CD14-positive monocyte (primary cell): ENCODE results near the gene IQSEC3. TPM values are rescaled to one million over a fixed set of nuclear protein-coding genes. Genes with fewer than 3 reads are reported as not detected.

Experiments
- DNase-seq, 3 donors: peaks; one replicate each; pipeline ENCODE4 v3.0.0-alpha.2; 2011 to 2022
- H2AFZ ChIP-seq: 2 replicates; pipeline ENCODE4 v1.6.0; 2012; ENCODE audit warnings: mild to moderate bottlenecking, low read depth, low read length, inconsistent platforms; ENCODE audit not compliant: insufficient read depth, poor library complexity, severe bottlenecking
- H3K27ac ChIP-seq, 2 donors: 1 replicate in 1 of 2; 2 replicates in 1 of 2; pipeline ENCODE4 v1.5.1; 2012 to 2013; ENCODE audit warnings: low read length in 2 of 2, control low read depth in 1 of 2, inconsistent platforms in 1 of 2, low read depth in 1 of 2, mild to moderate bottlenecking in 1 of 2
- H3K27me3 ChIP-seq, 2 donors: one replicate each; pipeline versions ENCODE4 v1.6.0 to v1.6.1; 2011 to 2013; ENCODE audit warnings: low read length in 2 of 2; ENCODE audit not compliant: control insufficient read depth in 2 of 2, insufficient read depth in 2 of 2
- H3K36me3 ChIP-seq, 2 donors: replicated peaks in 1 of 2; 1 replicate in 1 of 2; 2 replicates in 1 of 2; pipeline versions ENCODE4 v1.5.1 to v1.6.1; 2012 to 2013; ENCODE audit warnings: low read length in 2 of 2, control low read depth in 1 of 2, inconsistent platforms in 1 of 2, mild to moderate bottlenecking in 1 of 2; ENCODE audit not compliant: insufficient read depth in 2 of 2, control insufficient read depth in 1 of 2
- H3K4me1 ChIP-seq, 2 donors: 1 replicate in 1 of 2; 2 replicates in 1 of 2; pipeline versions ENCODE4 v1.5.1 to v1.6.1; 2012 to 2013; ENCODE audit warnings: low read length in 2 of 2, control low read depth in 1 of 2, inconsistent platforms in 1 of 2, mild to moderate bottlenecking in 1 of 2, moderate library complexity in 1 of 2; ENCODE audit not compliant: insufficient read depth in 2 of 2, control insufficient read depth in 1 of 2
- H3K4me2 ChIP-seq: replicated peaks from 2 replicates; pipeline ENCODE3; 2012; ENCODE audit warnings: low read length, moderate library complexity, mild to moderate bottlenecking; ENCODE audit not compliant: poor library complexity, severe bottlenecking; ENCODE audit errors: extremely low read depth
- H3K4me3 ChIP-seq, 3 experiments: fragments of 200-600 bp in 1 of 3; sonication (generic) in 1 of 3; replicated peaks in 1 of 3; 1 replicate in 2 of 3; 2 replicates in 1 of 3; pipeline ENCODE4 v1.5.1; 2011 to 2013; ENCODE audit warnings: low read length in 3 of 3, mild to moderate bottlenecking in 3 of 3, control low read depth in 2 of 3, low read depth in 2 of 3, inconsistent platforms in 1 of 3, moderate library complexity in 1 of 3
- H3K79me2 ChIP-seq: 2 replicates; pipeline ENCODE4 v1.6.0; 2012; ENCODE audit warnings: mild to moderate bottlenecking, control low read depth, inconsistent platforms, low read length, moderate library complexity; ENCODE audit not compliant: insufficient read depth
- H3K9ac ChIP-seq: 2 replicates; pipeline ENCODE4 v1.6.0; 2017; ENCODE audit warnings: low read length, mild to moderate bottlenecking; ENCODE audit not compliant: insufficient read depth, poor library complexity, severe bottlenecking
- H3K9me3 ChIP-seq, 2 donors: replicated peaks in 1 of 2; 1 replicate in 1 of 2; 2 replicates in 1 of 2; pipeline versions ENCODE4 v1.5.1 to v1.6.1; 2012 to 2013; ENCODE audit warnings: low read length in 2 of 2, control low read depth in 1 of 2; ENCODE audit not compliant: control insufficient read depth in 1 of 2, insufficient read depth in 1 of 2
- H4K20me1 ChIP-seq: 2 replicates; pipeline ENCODE4 v1.6.0; 2012; ENCODE audit warnings: mild to moderate bottlenecking, low read length, control low read depth, moderate library complexity; ENCODE audit not compliant: insufficient read depth
- H3K27ac Mint-ChIP-seq, 7 donors: one replicate each; pipeline ENCODE4 v1.8.0; 2020; ENCODE audit warnings: mild to moderate bottlenecking in 7 of 7, mixed read lengths in 7 of 7, moderate library complexity in 6 of 7, inconsistent platforms in 2 of 7
- H3K27me3 Mint-ChIP-seq, 3 donors: one replicate each; pipeline ENCODE4 v1.8.0; 2021 to 2022; ENCODE audit warnings: low read depth in 3 of 3, mild to moderate bottlenecking in 3 of 3, mixed read lengths in 3 of 3, moderate library complexity in 3 of 3, inconsistent platforms in 1 of 3
- H3K36me3 Mint-ChIP-seq, 2 donors: one replicate each; pipeline ENCODE4 v1.8.0; 2020; ENCODE audit warnings: mixed read lengths in 2 of 2, inconsistent platforms in 1 of 2, mild to moderate bottlenecking in 1 of 2
- H3K4me1 Mint-ChIP-seq: one replicate; pipeline ENCODE4 v1.8.0; 2020; ENCODE audit warnings: mild to moderate bottlenecking, mixed read lengths
- H3K4me3 Mint-ChIP-seq, 2 donors: one replicate each; pipeline ENCODE4 v1.8.0; 2020; ENCODE audit warnings: mild to moderate bottlenecking in 2 of 2, mixed read lengths in 2 of 2, moderate library complexity in 1 of 2
- H3K9me3 Mint-ChIP-seq, 7 donors: one replicate each; pipeline ENCODE4 v1.8.0; 2020 to 2022; ENCODE audit warnings: mixed read lengths in 7 of 7, mild to moderate bottlenecking in 6 of 7, moderate library complexity in 6 of 7, inconsistent platforms in 2 of 7
- WGBS: methylation state at CpG from one replicate; pipeline ENCODE4 v1.1.5; 2013; ENCODE audit warnings: missing lambda C conversion rate; ENCODE audit not compliant: insufficient coverage; 5-methylcytosine and 5-hydroxymethylcytosine counted together
- intact Hi-C, 2 donors: fragments of 100-400 bp; cut with micrococcal nuclease; formaldehyde crosslinking; loops; one replicate each; pipeline versions ENCODE4 v1.15.0 to v1.15.1; 2023
- polyA plus RNA-seq, 3 donors: library from polyadenylated mRNA; depleted of rRNA in 1 of 3; unstranded in 2 of 3; stranded (reverse) in 1 of 3; fragments of 300-500 nt in 2 of 3; fragments of >200 nt in 1 of 3; fragmentation: Illumina TruSeq in 2 of 3; gene quantifications; 1 replicate in 2 of 3; 2 replicates in 1 of 3; pipeline ENCODE4 v1.2.3, GENCODE V29; 2012 to 2021
- TF ChIP-seq, protein P1 (sequence below): fragments of 200-600 bp; IDR thresholded peaks from one replicate; pipeline ENCODE4 v1.8.0; 2022; ENCODE audit warnings: antibody characterized with exemption, mild to moderate bottlenecking

The IQSEC3 gene
- polyA plus RNA-seq, 3 donors = not detected

DNA sequence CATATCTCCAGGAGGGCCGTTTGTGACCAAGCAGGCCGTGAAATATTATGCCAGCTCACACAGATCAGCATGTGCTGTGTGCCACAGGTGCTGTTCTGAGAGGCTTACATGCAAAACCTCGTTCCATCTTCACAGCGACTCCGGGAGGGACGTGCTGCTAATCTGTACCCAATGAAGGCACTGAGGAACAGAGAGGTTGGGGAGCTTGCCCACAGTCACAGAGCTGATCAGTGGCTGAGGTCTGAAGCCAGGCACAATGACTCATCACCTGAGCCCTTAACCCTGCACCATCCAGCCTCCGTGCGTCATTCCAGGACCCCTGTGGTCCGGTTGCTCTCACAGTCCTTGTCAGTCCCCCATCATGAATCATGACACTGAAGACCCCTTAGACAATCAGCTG is 80.7 kb downstream of the IQSEC3 start:
- Histone ChIP-seq H3K27me3 (no peaks in the 10 kb centered on the region), H3K4me2 (no peak overlapping the region), H4K20me1 (no peaks in the 10 kb centered on the region), H3K4me3 (no peak overlapping the region), H3K9me3 (no peaks in the 10 kb centered on the region), H3K9ac (no peak overlapping the region), H3K27ac (no peak overlapping the region), H3K36me3 (no peaks in the 10 kb centered on the region), H3K4me1 (no peaks in the 10 kb centered on the region), H2AFZ (no peak overlapping the region), H3K79me2 (no peaks in the 10 kb centered on the region)
- H3K27me3 Mint-ChIP-seq = peaks cover 6 to 8% (median 6%) of the 10 kb centered on the region in 3 donors
- DNase-seq = no peak
- H3K4me1 Mint-ChIP-seq = peaks cover 9% of the 10 kb centered on the region
- H3K9me3 Mint-ChIP-seq = peaks cover 0 to 2% (median 0%) of the 10 kb centered on the region in 7 donors
- no peaks in the 10 kb centered on the region for H3K36me3 Mint-ChIP-seq
- H3K27ac Mint-ChIP-seq = no peak overlapping the region
- WGBS = 98% methylated on average over 8 of the region's 9 CpGs
- TF ChIP-seq, protein P1, sequence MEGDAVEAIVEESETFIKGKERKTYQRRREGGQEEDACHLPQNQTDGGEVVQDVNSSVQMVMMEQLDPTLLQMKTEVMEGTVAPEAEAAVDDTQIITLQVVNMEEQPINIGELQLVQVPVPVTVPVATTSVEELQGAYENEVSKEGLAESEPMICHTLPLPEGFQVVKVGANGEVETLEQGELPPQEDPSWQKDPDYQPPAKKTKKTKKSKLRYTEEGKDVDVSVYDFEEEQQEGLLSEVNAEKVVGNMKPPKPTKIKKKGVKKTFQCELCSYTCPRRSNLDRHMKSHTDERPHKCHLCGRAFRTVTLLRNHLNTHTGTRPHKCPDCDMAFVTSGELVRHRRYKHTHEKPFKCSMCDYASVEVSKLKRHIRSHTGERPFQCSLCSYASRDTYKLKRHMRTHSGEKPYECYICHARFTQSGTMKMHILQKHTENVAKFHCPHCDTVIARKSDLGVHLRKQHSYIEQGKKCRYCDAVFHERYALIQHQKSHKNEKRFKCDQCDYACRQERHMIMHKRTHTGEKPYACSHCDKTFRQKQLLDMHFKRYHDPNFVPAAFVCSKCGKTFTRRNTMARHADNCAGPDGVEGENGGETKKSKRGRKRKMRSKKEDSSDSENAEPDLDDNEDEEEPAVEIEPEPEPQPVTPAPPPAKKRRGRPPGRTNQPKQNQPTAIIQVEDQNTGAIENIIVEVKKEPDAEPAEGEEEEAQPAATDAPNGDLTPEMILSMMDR = no peak
- intact Hi-C loops = no loop called here
- H3K4me3 Mint-ChIP-seq = no peak overlapping the region

DNA sequence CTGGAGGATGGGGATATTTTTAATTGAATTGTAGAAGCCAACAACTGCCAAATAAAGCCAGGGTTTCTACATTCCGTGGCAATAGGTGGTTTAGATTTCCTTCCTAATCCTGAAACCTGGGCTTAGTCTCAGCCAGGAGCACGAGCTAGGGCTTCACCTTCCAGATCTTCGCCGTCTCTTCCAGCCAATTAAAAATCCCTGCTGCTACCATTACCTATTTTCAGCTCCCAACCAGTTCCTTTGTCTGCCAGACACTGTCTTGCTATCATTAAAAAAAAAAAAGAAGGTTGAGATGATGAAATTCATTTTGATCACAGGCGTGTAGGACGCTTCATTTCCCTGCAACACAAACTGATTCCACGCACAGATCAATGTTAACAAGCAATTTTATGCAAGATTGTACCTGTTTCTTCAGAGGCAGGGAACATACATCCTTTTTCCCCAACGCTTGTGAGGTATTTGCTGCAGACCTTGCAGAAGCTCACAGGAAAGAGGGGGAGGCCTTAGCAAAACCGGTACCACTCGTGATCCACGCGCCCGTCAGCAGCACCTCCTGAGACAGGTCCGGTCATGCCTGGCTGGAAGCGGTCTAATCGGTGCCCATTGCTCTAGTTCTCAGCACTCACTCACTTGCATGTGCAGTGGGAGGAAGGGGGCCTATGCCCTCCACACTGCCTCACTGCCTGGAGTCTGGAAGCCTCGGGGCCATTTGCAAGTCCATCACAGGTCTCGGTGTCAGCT is 82.3 kb downstream of the IQSEC3 start:
- H3K36me3 ChIP-seq = no peaks in the 10 kb centered on the region
- H3K27me3 ChIP-seq = no peaks in the 10 kb centered on the region
- Mint-ChIP-seq H3K4me1 (peaks cover 14% of the 10 kb centered on the region), H3K27me3 (peaks cover 3 to 8% (median 5%) of the 10 kb centered on the region in 3 donors), H3K9me3 (peaks cover 0 to 2% (median 0%) of the 10 kb centered on the region in 7 donors), H3K27ac (no peak overlapping the region), H3K36me3 (no peaks in the 10 kb centered on the region), H3K4me3 (no peak overlapping the region)
- H3K9me3 ChIP-seq = no peaks in the 10 kb centered on the region
- no peaks in the 10 kb centered on the region for H3K79me2 ChIP-seq
- WGBS = 82% methylated on average over 14 of the region's 18 CpGs
- no peak overlapping the region for H3K9ac ChIP-seq
- H3K4me2 ChIP-seq = no peak overlapping the region
- H3K4me1 ChIP-seq = no peaks in the 10 kb centered on the region
- intact Hi-C loops = no loop called here
- H3K4me3 ChIP-seq = no peak overlapping the region
- TF ChIP-seq, protein P1 = no peak
- no peak for DNase-seq
- H4K20me1 ChIP-seq = no peaks in the 10 kb centered on the region
- no peak overlapping the region for H3K27ac ChIP-seq
- no peak overlapping the region for H2AFZ ChIP-seq
